Neural cell (in vitro differentiated cells): ENCODE measurements around the gene AFG1L. TPM values are rescaled to one million over a fixed set of nuclear protein-coding genes. Genes with fewer than 3 reads are reported as not detected.

Experiments
- H2AFZ ChIP-seq: fragments of 200-600, 300-800 bp; sonication (generic), shearing (Covaris generic); 2 replicates; pipeline ENCODE4 v1.6.0; 2014; ENCODE audit warnings: low read depth, mild to moderate bottlenecking, antibody characterized with exemption, low read length, moderate library complexity
- H3F3A ChIP-seq: fragments of 200-600 bp; shearing (Covaris generic); 2 replicates; pipeline ENCODE4 v1.6.1; 2016; ENCODE audit warnings: mild to moderate bottlenecking, moderate library complexity, mixed read lengths, antibody characterized with exemption, low read length; ENCODE audit not compliant: insufficient read depth, poor library complexity, severe bottlenecking
- H3K27ac ChIP-seq: fragments of 200-600, 300-800 bp; sonication (generic), shearing (Covaris generic); 2 replicates; pipeline ENCODE4 v1.5.1; 2014; ENCODE audit warnings: mild to moderate bottlenecking, low read length, moderate library complexity
- H3K27me3 ChIP-seq: fragments of 300-800, 200-600 bp; sonication (generic), shearing (Covaris generic); 2 replicates; pipeline ENCODE4 v1.6.0; 2014; ENCODE audit warnings: mild to moderate bottlenecking, low read depth, low read length, moderate library complexity; ENCODE audit not compliant: insufficient read depth
- H3K36me3 ChIP-seq: fragments of 300-800, 200-600 bp; sonication (generic), shearing (Covaris generic); 2 replicates; pipeline ENCODE4 v1.5.1; 2014; ENCODE audit warnings: mild to moderate bottlenecking, antibody characterized with exemption, low read length, moderate library complexity; ENCODE audit not compliant: insufficient read depth
- H3K4me2 ChIP-seq: fragments of 300-800, 200-600 bp; sonication (generic), shearing (Covaris generic); 2 replicates; pipeline ENCODE4 v1.6.0; 2014; ENCODE audit warnings: mild to moderate bottlenecking, low read length
- H3K4me3 ChIP-seq: fragments of 300-800, 200-600 bp; sonication (generic), shearing (Covaris generic); 2 replicates; pipeline ENCODE4 v1.5.1; 2014; ENCODE audit warnings: mild to moderate bottlenecking, low read length, moderate library complexity
- H3K79me2 ChIP-seq: fragments of 200-600 bp; shearing (Covaris generic); replicated peaks from 2 replicates; pipeline ENCODE4 v1.6.0; 2014; ENCODE audit warnings: mild to moderate bottlenecking, low read length, moderate library complexity; ENCODE audit not compliant: insufficient read depth
- H3K9ac ChIP-seq: fragments of 300-800, 200-600 bp; sonication (generic), shearing (Covaris generic); 2 replicates; pipeline ENCODE4 v1.6.1; 2016; ENCODE audit warnings: mild to moderate bottlenecking, low read length, mixed read lengths
- H3K9me2 ChIP-seq: fragments of 200-600 bp; shearing (Covaris generic); 2 replicates; pipeline ENCODE4 v1.6.1; 2016; ENCODE audit warnings: mild to moderate bottlenecking, low read length, mixed read lengths; ENCODE audit not compliant: insufficient read depth
- H3K9me3 ChIP-seq: fragments of 200-600, 300-800 bp; sonication (generic), shearing (Covaris generic); 2 replicates; pipeline ENCODE4 v1.6.1; 2016; ENCODE audit warnings: mild to moderate bottlenecking, mixed run types, low read length, moderate library complexity, mixed read lengths
- H4K20me1 ChIP-seq: fragments of 200-600 bp; shearing (Covaris generic); 2 replicates; pipeline ENCODE4 v1.6.1; 2016; ENCODE audit warnings: mild to moderate bottlenecking, mixed run types; ENCODE audit not compliant: insufficient read depth
- CTCF ChIP-seq: fragments of 450-650 bp; IDR thresholded peaks from 2 replicates; pipeline ENCODE4 v1.5.1; 2014; ENCODE audit warnings: antibody characterized with exemption, mild to moderate bottlenecking, moderate library complexity; ENCODE audit not compliant: poor library complexity, severe bottlenecking
- MXI1 ChIP-seq: fragments of 450-650 bp; conservative IDR thresholded peaks from 2 replicates; pipeline ENCODE4 v1.6.1; 2014; ENCODE audit warnings: antibody characterized with exemption, mild to moderate bottlenecking; ENCODE audit not compliant: poor library complexity, severe bottlenecking
- POLR2AphosphoS5 ChIP-seq: IDR thresholded peaks from 2 replicates; pipeline ENCODE4 v1.6.1; 2012
- RAD21 ChIP-seq: fragments of 450-650 bp; conservative IDR thresholded peaks from 2 replicates; pipeline ENCODE4 v1.6.1; 2014; ENCODE audit warnings: antibody characterized with exemption, mild to moderate bottlenecking, moderate library complexity
- REST ChIP-seq: IDR thresholded peaks from 2 replicates; pipeline ENCODE4 v1.6.1; 2012; ENCODE audit warnings: borderline replicate concordance
- TAF1 ChIP-seq: IDR thresholded peaks from 2 replicates; pipeline ENCODE4 v1.6.1; 2012; ENCODE audit warnings: low read depth
- polyA plus RNA-seq: library from polyadenylated mRNA; depleted of rRNA; stranded (reverse); fragments of >200 nt; gene quantifications from 2 replicates; pipeline ENCODE4 v1.2.3, GENCODE V29; 2014

AFG1L gene
- polyA plus RNA-seq, 1 donor from 2014 or later: 3.3 TPM

GRCh38 chr6:108561742-108562502 lies 267.1 kb downstream of the AFG1L start:
- Histone ChIP-seq H3K9ac (peak overlapping the region; percentile 97), H3K4me2 (peak overlapping the region; percentile 45), H3F3A (no peaks in the 10 kb centered on the region), H3K9me3 (no peaks in the 10 kb centered on the region), H3K79me2 (peaks cover 50% of the 10 kb centered on the region), H2AFZ (no peak overlapping the region), H3K27ac (peak overlapping the region; percentile 4), H4K20me1 (peaks cover 22% of the 10 kb centered on the region), H3K9me2 (no peaks in the 10 kb centered on the region), H3K36me3 (no peaks in the 10 kb centered on the region), H3K4me3 (peak overlapping the region; percentile 99), H3K27me3 (no peaks in the 10 kb centered on the region)
- no peak for TF ChIP-seq MXI1

GRCh38 chr6:108562503-108562993 lies 267.7 kb downstream of the AFG1L start:
- Histone ChIP-seq H3K27me3 (no peaks in the 10 kb centered on the region), H2AFZ (no peak overlapping the region), H3K9me3 (no peaks in the 10 kb centered on the region), H4K20me1 (peaks cover 22% of the 10 kb centered on the region), H3F3A (no peaks in the 10 kb centered on the region), H3K27ac (peak overlapping the region; percentile 4), H3K4me3 (peak overlapping the region; percentile 99), H3K4me2 (peak overlapping the region; percentile 45), H3K9me2 (no peaks in the 10 kb centered on the region), H3K36me3 (no peaks in the 10 kb centered on the region), H3K79me2 (peaks cover 50% of the 10 kb centered on the region), H3K9ac (peak overlapping the region; percentile 97)
- TF ChIP-seq POLR2AphosphoS5 (no peak), RAD21 (no peak), MXI1 (peak; percentile 48)

GRCh38 chr6:108563292-108563691 lies 268.4 kb downstream of the AFG1L start:
- Histone ChIP-seq H3K36me3 (no peaks in the 10 kb centered on the region), H3K27ac (no peak overlapping the region), H3K79me2 (peaks cover 50% of the 10 kb centered on the region), H2AFZ (no peak overlapping the region), H4K20me1 (peaks cover 22% of the 10 kb centered on the region), H3K9me2 (no peaks in the 10 kb centered on the region), H3K4me2 (peak overlapping the region; percentile 45), H3K9ac (no peak overlapping the region), H3K9me3 (no peaks in the 10 kb centered on the region), H3F3A (no peaks in the 10 kb centered on the region), H3K4me3 (peak overlapping the region; percentile 99), H3K27me3 (no peaks in the 10 kb centered on the region)
- TF ChIP-seq TAF1: no peak
- TF ChIP-seq CTCF: no peak
- no peak for TF ChIP-seq REST
